ENCODE data around the gene CACNA1H. TPM values are rescaled to one million over a fixed set of nuclear protein-coding genes. Genes with fewer than 3 reads are reported as not detected.
"Not testable (repeated sequence)": the region's sequence is repeated elsewhere in the genome, so short reads cannot be mapped to it uniquely, and the experiment has no call there.

CACNA1H gene
- polyA plus RNA-seq, 4 donors, result 15.1 to 28.2 (median 26.1) TPM

- DNase-seq (ENCODE audit: low read depth in 4 of 4, low spot score in 2 of 4), result not testable (repeated sequence)
Observed at GRCh38 chr16:1185460-1186207, 32.7 kb downstream of the CACNA1H start.

GRCh38 chr16:1188432-1189189, 35.7 kb downstream of the CACNA1H start:
- no peak for DNase-seq (ENCODE audit: low read depth in 4 of 4, low spot score in 2 of 4)

- DNase-seq (ENCODE audit: low read depth in 4 of 4, low spot score in 2 of 4), result no peak
Observed at GRCh38 chr16:1189455-1189854, 36.5 kb downstream of the CACNA1H start.

- DNase-seq (ENCODE audit: low read depth in 4 of 4, low spot score in 2 of 4), result not testable (repeated sequence)
Observed at GRCh38 chr16:1190789-1191188, 37.9 kb downstream of the CACNA1H start.

- DNase-seq (ENCODE audit: low read depth in 4 of 4, low spot score in 2 of 4), result no peak
Observed at GRCh38 chr16:1192384-1193073, 39.6 kb downstream of the CACNA1H start.

- DNase-seq (ENCODE audit: low read depth in 4 of 4, low spot score in 2 of 4), result no peak
Observed at GRCh38 chr16:1193143-1193824, 40.4 kb downstream of the CACNA1H start.

- DNase-seq (ENCODE audit: low read depth in 4 of 4, low spot score in 2 of 4), result no peak
Observed at GRCh38 chr16:1193825-1194581, 41.1 kb downstream of the CACNA1H start.

- DNase-seq (ENCODE audit: low read depth in 4 of 4, low spot score in 2 of 4), result no peak
Observed at GRCh38 chr16:1194665-1195392, 41.9 kb downstream of the CACNA1H start.

GRCh38 chr16:1195393-1195666, 42.4 kb downstream of the CACNA1H start:
- no peak for DNase-seq (ENCODE audit: low read depth in 4 of 4, low spot score in 2 of 4)

- no peak for DNase-seq (ENCODE audit: low read depth in 4 of 4, low spot score in 2 of 4)
Observed at GRCh38 chr16:1196494-1196893, 43.6 kb downstream of the CACNA1H start.

GRCh38 chr16:1197237-1197866, 44.4 kb downstream of the CACNA1H start:
- no peak for DNase-seq (ENCODE audit: low read depth in 4 of 4, low spot score in 2 of 4)

- no peak for DNase-seq (ENCODE audit: low read depth in 4 of 4, low spot score in 2 of 4)
Observed at GRCh38 chr16:1198194-1198593, 45.3 kb downstream of the CACNA1H start.

GRCh38 chr16:1198671-1199346, 45.9 kb downstream of the CACNA1H start:
- not testable (repeated sequence) for DNase-seq (ENCODE audit: low read depth in 4 of 4, low spot score in 2 of 4)

- no peak for DNase-seq (ENCODE audit: low read depth in 4 of 4, low spot score in 2 of 4)
Observed at GRCh38 chr16:1199347-1200013, 46.6 kb downstream of the CACNA1H start.

- no peak for DNase-seq (ENCODE audit: low read depth in 4 of 4, low spot score in 2 of 4)
Observed at GRCh38 chr16:1200014-1200627, 47.2 kb downstream of the CACNA1H start.

- DNase-seq (ENCODE audit: low read depth in 4 of 4, low spot score in 2 of 4), result no peak
Observed at GRCh38 chr16:1201444-1201843, 48.5 kb downstream of the CACNA1H start.

- DNase-seq (ENCODE audit: low read depth in 4 of 4, low spot score in 2 of 4), result no peak
Observed at GRCh38 chr16:1202274-1202673, 49.4 kb downstream of the CACNA1H start.

GRCh38 chr16:1204933-1205332, 52.0 kb downstream of the CACNA1H start:
- no peak for DNase-seq (ENCODE audit: low read depth in 4 of 4, low spot score in 2 of 4)

Measured in left renal cortex interstitium (tissue), 4 donors.